ENCODE measurements around the gene CLEC4G. TPM values are rescaled to one million over a fixed set of nuclear protein-coding genes. Genes with fewer than 3 reads are reported as not detected.

The CLEC4G gene
- total RNA-seq, 2 experiments from 2014 or later, result not detected

GRCh38 chr19:7739801-7740681 is 8.1 kb upstream of the CLEC4G start:
- no peak for DNase-seq
- no peaks in the 10 kb centered on the region for H3K9me3 Mint-ChIP-seq
- H3K4me1 Mint-ChIP-seq, result peaks cover 21% of the 10 kb centered on the region
- peaks cover 3% of the 10 kb centered on the region for H3K36me3 Mint-ChIP-seq
- H3K4me3 Mint-ChIP-seq, result no peak overlapping the region
- H3K27ac Mint-ChIP-seq, result no peak overlapping the region
- peaks cover 23% of the 10 kb centered on the region for H3K27me3 Mint-ChIP-seq

- peaks cover 3% of the 10 kb centered on the region for H3K36me3 Mint-ChIP-seq
- no peaks in the 10 kb centered on the region for H3K9me3 Mint-ChIP-seq
- H3K27me3 Mint-ChIP-seq, result peaks cover 19% of the 10 kb centered on the region
- no peak overlapping the region for H3K27ac Mint-ChIP-seq
- H3K4me1 Mint-ChIP-seq, result peaks cover 21% of the 10 kb centered on the region
- DNase-seq, result no peak
- H3K4me3 Mint-ChIP-seq, result no peak overlapping the region
Measured at GRCh38 chr19:7739211-7739755, 7.4 kb upstream of the CLEC4G start.

GRCh38 chr19:7738023-7738422 is 6.1 kb upstream of the CLEC4G start:
- H3K36me3 Mint-ChIP-seq, result peaks cover 3% of the 10 kb centered on the region
- peaks cover 10% of the 10 kb centered on the region for H3K4me1 Mint-ChIP-seq
- H3K4me3 Mint-ChIP-seq, result no peak overlapping the region
- H3K27me3 Mint-ChIP-seq, result peaks cover 19% of the 10 kb centered on the region
- H3K27ac Mint-ChIP-seq, result no peak overlapping the region
- DNase-seq, result peak; percentile 30
- H3K9me3 Mint-ChIP-seq, result no peaks in the 10 kb centered on the region

- Mint-ChIP-seq H3K4me1 (peaks cover 10% of the 10 kb centered on the region), H3K4me3 (no peak overlapping the region), H3K9me3 (no peaks in the 10 kb centered on the region), H3K27ac (no peak overlapping the region), H3K27me3 (peaks cover 19% of the 10 kb centered on the region), H3K36me3 (peaks cover 3% of the 10 kb centered on the region)
- DNase-seq, result no peak
Measured at GRCh38 chr19:7737215-7737614, 5.3 kb upstream of the CLEC4G start.

GRCh38 chr19:7736148-7736547 is 4.2 kb upstream of the CLEC4G start:
- Mint-ChIP-seq H3K27me3 (peaks cover 24% of the 10 kb centered on the region), H3K4me3 (no peak overlapping the region), H3K36me3 (no peaks in the 10 kb centered on the region), H3K4me1 (peaks cover 10% of the 10 kb centered on the region), H3K9me3 (no peaks in the 10 kb centered on the region), H3K27ac (no peak overlapping the region)
- DNase-seq, result no peak

- H3K9me3 Mint-ChIP-seq, result no peaks in the 10 kb centered on the region
- no peaks in the 10 kb centered on the region for H3K36me3 Mint-ChIP-seq
- no peak overlapping the region for H3K27ac Mint-ChIP-seq
- DNase-seq, result no peak
- peaks cover 25% of the 10 kb centered on the region for H3K27me3 Mint-ChIP-seq
- H3K4me1 Mint-ChIP-seq, result peaks cover 16% of the 10 kb centered on the region
- H3K4me3 Mint-ChIP-seq, result no peak overlapping the region
Measured at GRCh38 chr19:7734220-7735203, 2.6 kb upstream of the CLEC4G start.

GRCh38 chr19:7733376-7733775 is 1.5 kb upstream of the CLEC4G start:
- H3K27ac Mint-ChIP-seq, result no peak overlapping the region
- DNase-seq, result no peak
- H3K36me3 Mint-ChIP-seq, result no peaks in the 10 kb centered on the region
- no peaks in the 10 kb centered on the region for H3K9me3 Mint-ChIP-seq
- H3K27me3 Mint-ChIP-seq, result peaks cover 37% of the 10 kb centered on the region
- H3K4me1 Mint-ChIP-seq, result peaks cover 15% of the 10 kb centered on the region
- H3K4me3 Mint-ChIP-seq, result no peak overlapping the region

- H3K27me3 Mint-ChIP-seq, result peaks cover 49% of the 10 kb centered on the region
- no peak overlapping the region for H3K4me3 Mint-ChIP-seq
- peaks cover 7% of the 10 kb centered on the region for H3K4me1 Mint-ChIP-seq
- H3K36me3 Mint-ChIP-seq, result no peaks in the 10 kb centered on the region
- no peak overlapping the region for H3K27ac Mint-ChIP-seq
- no peak for DNase-seq
- no peaks in the 10 kb centered on the region for H3K9me3 Mint-ChIP-seq
Measured at GRCh38 chr19:7731615-7732014, 295 bp downstream of the CLEC4G start.

- H3K4me3 Mint-ChIP-seq, result no peak overlapping the region
- peaks cover 49% of the 10 kb centered on the region for H3K27me3 Mint-ChIP-seq
- no peak for DNase-seq
- H3K4me1 Mint-ChIP-seq, result peaks cover 7% of the 10 kb centered on the region
- no peak overlapping the region for H3K27ac Mint-ChIP-seq
- no peaks in the 10 kb centered on the region for H3K36me3 Mint-ChIP-seq
- no peaks in the 10 kb centered on the region for H3K9me3 Mint-ChIP-seq
Measured at GRCh38 chr19:7731218-7731595, 703 bp downstream of the CLEC4G start.

- Mint-ChIP-seq H3K27me3 (peaks cover 49% of the 10 kb centered on the region), H3K4me1 (peaks cover 7% of the 10 kb centered on the region), H3K27ac (no peak overlapping the region), H3K9me3 (no peaks in the 10 kb centered on the region), H3K36me3 (no peaks in the 10 kb centered on the region), H3K4me3 (peak overlapping the region; percentile 44)
- no peak for DNase-seq
Measured at GRCh38 chr19:7730286-7731217, 1.4 kb downstream of the CLEC4G start.

- Mint-ChIP-seq H3K36me3 (no peaks in the 10 kb centered on the region), H3K4me1 (peaks cover 7% of the 10 kb centered on the region), H3K27ac (no peak overlapping the region), H3K9me3 (no peaks in the 10 kb centered on the region), H3K4me3 (peak overlapping the region; percentile 25), H3K27me3 (peaks cover 49% of the 10 kb centered on the region)
- DNase-seq, result no peak
Measured at GRCh38 chr19:7729831-7730285, 2.1 kb downstream of the CLEC4G start.

GRCh38 chr19:7729211-7729610 is 2.7 kb downstream of the CLEC4G start:
- H3K9me3 Mint-ChIP-seq, result no peaks in the 10 kb centered on the region
- DNase-seq, result no peak
- no peak overlapping the region for H3K4me3 Mint-ChIP-seq
- peaks cover 49% of the 10 kb centered on the region for H3K27me3 Mint-ChIP-seq
- H3K4me1 Mint-ChIP-seq, result peaks cover 7% of the 10 kb centered on the region
- H3K36me3 Mint-ChIP-seq, result no peaks in the 10 kb centered on the region
- no peak overlapping the region for H3K27ac Mint-ChIP-seq

GRCh38 chr19:7725791-7726190 is 6.1 kb downstream of the CLEC4G start:
- Mint-ChIP-seq H3K27me3 (peaks cover 35% of the 10 kb centered on the region), H3K36me3 (no peaks in the 10 kb centered on the region), H3K27ac (no peak overlapping the region), H3K4me3 (no peak overlapping the region), H3K9me3 (no peaks in the 10 kb centered on the region), H3K4me1 (peaks cover 9% of the 10 kb centered on the region)
- DNase-seq, result no peak

- no peaks in the 10 kb centered on the region for H3K9me3 Mint-ChIP-seq
- no peak overlapping the region for H3K4me3 Mint-ChIP-seq
- DNase-seq, result no peak
- H3K4me1 Mint-ChIP-seq, result peaks cover 10% of the 10 kb centered on the region
- peaks cover 1% of the 10 kb centered on the region for H3K27me3 Mint-ChIP-seq
- H3K36me3 Mint-ChIP-seq, result peaks cover 4% of the 10 kb centered on the region
- no peak overlapping the region for H3K27ac Mint-ChIP-seq
Measured at GRCh38 chr19:7722231-7722651, 9.7 kb downstream of the CLEC4G start.

All from activated naive CD8-positive, alpha-beta T cell treated with anti-CD3 and anti-CD28 coated beads for 36 hours (primary cell).